H1 (cell line): ENCODE results near the gene TMEM220. TPM values are rescaled to one million over a fixed set of nuclear protein-coding genes. Genes with fewer than 3 reads are reported as not detected.

Experiments
- CTCF ChIA-PET: fragments of 300-600 bp; sonication (Branson Sonifier 250); formaldehyde crosslinking; loops from one replicate; lab custom pipeline; 2021; ENCODE audit not compliant: partially characterized antibody; lab: Charles Lee
- POLR2A ChIA-PET: fragments of 300-600 bp; sonication (Branson Sonifier 250); formaldehyde crosslinking; loops from one replicate; lab custom pipeline; 2021; ENCODE audit warnings: inconsistent platforms; ENCODE audit not compliant: partially characterized antibody; lab: Charles Lee
- DNase-seq, 2 experiments: peaks; one replicate each; pipeline versions ENCODE4 v3.0.0 to v3.0.0-alpha.2; 2010 to 2022; ENCODE audit warnings: low spot score in 2 of 2, low read depth in 1 of 2, mixed read lengths in 1 of 2
- FAIRE-seq: peaks from 2 replicates; lab custom pipeline; 2011; peaks lifted over from hg19 to GRCh38; lab: Jason Lieb, UNC
- H2AFZ ChIP-seq: 2 replicates; pipeline ENCODE4 v1.8.1; 2012; ENCODE audit warnings: low read length, inconsistent platforms
- H2AK5ac ChIP-seq: 2 replicates; pipeline ENCODE4 v1.6.1; 2013; ENCODE audit warnings: low read depth, low read length
- H2BK120ac ChIP-seq: replicated peaks from 2 replicates; pipeline ENCODE3; 2013; ENCODE audit warnings: low read depth, low read length, inconsistent platforms
- H2BK12ac ChIP-seq: 2 replicates; pipeline ENCODE4 v1.6.1; 2013; ENCODE audit warnings: low read depth, low read length
- H2BK15ac ChIP-seq: 2 replicates; pipeline ENCODE4 v1.6.1; 2013; ENCODE audit warnings: low read length
- H2BK20ac ChIP-seq: 2 replicates; pipeline ENCODE4 v1.6.1; 2013; ENCODE audit warnings: low read length
- H2BK5ac ChIP-seq: 2 replicates; pipeline ENCODE4 v1.6.1; 2013; ENCODE audit warnings: low read depth, low read length
- H3K14ac ChIP-seq: 2 replicates; pipeline ENCODE4 v1.6.1; 2013; ENCODE audit warnings: inconsistent platforms; ENCODE audit not compliant: insufficient read length
- H3K18ac ChIP-seq: 2 replicates; pipeline ENCODE4 v1.6.1; 2013; ENCODE audit warnings: low read length; ENCODE audit errors: extremely low read depth
- H3K23ac ChIP-seq: 2 replicates; pipeline ENCODE4 v1.6.1; 2013; ENCODE audit warnings: inconsistent platforms; ENCODE audit not compliant: insufficient read length
- H3K23me2 ChIP-seq: 2 replicates; pipeline ENCODE4 v1.6.1; 2013; ENCODE audit warnings: low read depth, low read length
- H3K27ac ChIP-seq: 2 replicates; pipeline ENCODE4 v1.6.1; 2011; ENCODE audit warnings: low read depth, low read length, inconsistent platforms
- H3K27me3 ChIP-seq, 4 experiments: replicated peaks in 1 of 4; 1 replicate in 1 of 4; 2 replicates in 3 of 4; pipeline versions ENCODE4 v1.6.1 to v1.8.1; 2011 to 2013; ENCODE audit warnings: low read length in 3 of 4, mild to moderate bottlenecking in 3 of 4, inconsistent platforms in 2 of 4, mixed read lengths in 2 of 4, moderate library complexity in 1 of 4; ENCODE audit not compliant: control insufficient read depth in 3 of 4, insufficient read depth in 3 of 4; ENCODE audit errors: extremely low read depth in 1 of 4
- H3K36me3 ChIP-seq, 4 experiments: 2 replicates each; pipeline versions ENCODE4 v1.6.1 to v1.8.1; 2011 to 2013; ENCODE audit warnings: mild to moderate bottlenecking in 4 of 4, low read length in 3 of 4, moderate library complexity in 2 of 4, control low read depth in 1 of 4, inconsistent platforms in 1 of 4; ENCODE audit not compliant: insufficient read depth in 4 of 4, control insufficient read depth in 2 of 4
- H3K4ac ChIP-seq: replicated peaks from 2 replicates; pipeline ENCODE3; 2013; ENCODE audit warnings: low read length, low read depth, mixed read lengths, inconsistent platforms; ENCODE audit not compliant: insufficient read length
- H3K4me1 ChIP-seq, 4 experiments: replicated peaks in 1 of 4; 1 replicate in 1 of 4; 2 replicates in 3 of 4; pipeline versions ENCODE4 v1.6.1 to v1.8.1; 2011 to 2013; ENCODE audit warnings: low read length in 3 of 4, inconsistent platforms in 2 of 4, mixed read lengths in 1 of 4; ENCODE audit not compliant: insufficient read depth in 4 of 4, control insufficient read depth in 3 of 4
- H3K4me2 ChIP-seq, 2 experiments: 2 replicates each; pipeline versions ENCODE4 v1.6.1 to v1.8.1; 2011 to 2013; ENCODE audit warnings: low read depth in 2 of 2, low read length in 2 of 2, control low read depth in 1 of 2, inconsistent platforms in 1 of 2, mild to moderate bottlenecking in 1 of 2; ENCODE audit not compliant: insufficient read depth in 1 of 2
- H3K4me3 ChIP-seq, 4 experiments: fragments of 200-600, 300-600 bp in 1 of 4; sonication (generic), shearing (Covaris generic), sonication (Bioruptor Twin) in 1 of 4; 2 replicates each; pipeline versions ENCODE4 v1.5.1 to v1.8.1; 2011 to 2016; ENCODE audit warnings: low read length in 4 of 4, low read depth in 3 of 4, control low read depth in 2 of 4, inconsistent platforms in 2 of 4, mild to moderate bottlenecking in 2 of 4, mixed read lengths in 1 of 4, moderate library complexity in 1 of 4; ENCODE audit not compliant: insufficient read depth in 2 of 4; ENCODE audit errors: extremely low read depth in 1 of 4
- H3K56ac ChIP-seq: replicated peaks from 2 replicates; pipeline ENCODE3; 2013; ENCODE audit warnings: low read depth, mild to moderate bottlenecking, mixed read lengths, low read length, inconsistent platforms; ENCODE audit not compliant: insufficient read length
- H3K79me1 ChIP-seq: 2 replicates; pipeline ENCODE4 v1.6.1; 2013; ENCODE audit warnings: low read depth, low read length, control low read depth
- H3K79me2 ChIP-seq, 2 experiments: 2 replicates each; pipeline versions ENCODE4 v1.6.1 to v1.8.1; 2012 to 2013; ENCODE audit warnings: low read length in 2 of 2, mild to moderate bottlenecking in 2 of 2, inconsistent platforms in 1 of 2; ENCODE audit not compliant: insufficient read depth in 2 of 2, control insufficient read depth in 1 of 2
- H3K9ac ChIP-seq, 4 experiments: replicated peaks in 1 of 4; 1 replicate in 1 of 4; 2 replicates in 3 of 4; pipeline versions ENCODE4 v1.6.1 to v1.8.1; 2011 to 2013; ENCODE audit warnings: low read depth in 3 of 4, low read length in 3 of 4, control low read depth in 2 of 4, mild to moderate bottlenecking in 2 of 4, moderate library complexity in 2 of 4, inconsistent platforms in 1 of 4; ENCODE audit errors: extremely low read depth in 1 of 4
- H3K9me3 ChIP-seq, 2 experiments: 2 replicates each; pipeline versions ENCODE4 v1.6.1 to v1.8.1; 2012 to 2013; ENCODE audit warnings: mild to moderate bottlenecking in 2 of 2, moderate library complexity in 2 of 2, control low read depth in 1 of 2, inconsistent platforms in 1 of 2, low read depth in 1 of 2, low read length in 1 of 2, mixed read lengths in 1 of 2; ENCODE audit not compliant: insufficient read depth in 2 of 2
- H4K20me1 ChIP-seq, 2 experiments: replicated peaks in 1 of 2; 2 replicates each; pipeline versions ENCODE3 to v1.8.1; 2011 to 2013; ENCODE audit warnings: inconsistent platforms in 2 of 2, low read length in 2 of 2, mild to moderate bottlenecking in 1 of 2; ENCODE audit not compliant: insufficient read depth in 2 of 2, control insufficient read depth in 1 of 2
- H4K5ac ChIP-seq: 2 replicates; pipeline ENCODE4 v1.6.1; 2013; ENCODE audit warnings: low read length, low read depth, mixed read lengths, inconsistent platforms; ENCODE audit not compliant: insufficient read length
- H4K8ac ChIP-seq: 2 replicates; pipeline ENCODE4 v1.8.0; 2013; ENCODE audit warnings: mild to moderate bottlenecking, moderate library complexity, low read length, inconsistent platforms; ENCODE audit not compliant: insufficient read depth; ENCODE audit errors: extremely low read depth
- H4K91ac ChIP-seq: replicated peaks from 2 replicates; pipeline ENCODE3; 2013; ENCODE audit warnings: low read length, mixed read lengths, inconsistent platforms; ENCODE audit not compliant: insufficient read length
- CBX8 ChIP-seq: fragments of 300-800, 300-1000 bp; sonication (generic); IDR thresholded peaks from 2 replicates; pipeline ENCODE4 v1.7.1; 2016; ENCODE audit warnings: low read depth, low read length, borderline replicate concordance
- HDAC2 ChIP-seq, 2 experiments: fragments of 300-600 bp in 1 of 2; sonication (generic) in 1 of 2; IDR thresholded peaks; 2 replicates each; pipeline ENCODE4 v1.6.1; 2011 to 2012; ENCODE audit warnings: low read depth in 2 of 2, low read length in 2 of 2, mild to moderate bottlenecking in 2 of 2, moderate library complexity in 2 of 2, borderline replicate concordance in 1 of 2, inconsistent platforms in 1 of 2
- JUND ChIP-seq: IDR thresholded peaks from 2 replicates; pipeline ENCODE4 v1.6.1; 2011; ENCODE audit warnings: mild to moderate bottlenecking, improper control_type of control experiment, low read length
- KDM4A ChIP-seq: IDR thresholded peaks from one replicate; pipeline ENCODE4 v1.7.1; 2012; ENCODE audit warnings: low read depth, mild to moderate bottlenecking, moderate library complexity, low read length, inconsistent platforms; ENCODE audit not compliant: severe bottlenecking
- MAFK ChIP-seq: IDR thresholded peaks from 2 replicates; pipeline ENCODE4 v1.6.1; 2012; ENCODE audit warnings: low read depth, mild to moderate bottlenecking, improper control_type of control experiment, low read length
- NRF1 ChIP-seq: IDR thresholded peaks from 2 replicates; pipeline ENCODE4 v1.6.1; 2011; ENCODE audit warnings: mild to moderate bottlenecking, low read depth, low read length, improper control_type of control experiment
- POLR2A ChIP-seq, 2 experiments: IDR thresholded peaks; 1 replicate in 1 of 2; 2 replicates in 1 of 2; pipeline ENCODE4 v1.6.1; 2011; ENCODE audit warnings: low read depth in 2 of 2, low read length in 2 of 2, mild to moderate bottlenecking in 2 of 2; ENCODE audit errors: control extremely low read depth in 1 of 2
- SUZ12 ChIP-seq: fragments of 200-600 bp; sonication (generic); IDR thresholded peaks from 2 replicates; pipeline ENCODE4 v1.6.1; 2012; ENCODE audit warnings: mild to moderate bottlenecking, inconsistent platforms, low read length, moderate library complexity, mixed read lengths
- TAF7 ChIP-seq: optimal IDR thresholded peaks from 2 replicates; pipeline ENCODE3; 2011; ENCODE audit warnings: low read depth, mild to moderate bottlenecking, inconsistent platforms, low read length, moderate library complexity, borderline replicate concordance
- TBP ChIP-seq: IDR thresholded peaks from 2 replicates; pipeline ENCODE4 v1.6.1; 2011; ENCODE audit warnings: low read depth, low read length, improper control_type of control experiment
- TCF12 ChIP-seq: IDR thresholded peaks from 2 replicates; pipeline ENCODE4 v1.6.1; 2011; ENCODE audit warnings: low read depth, mild to moderate bottlenecking, low read length
- TEAD4 ChIP-seq: IDR thresholded peaks from 2 replicates; pipeline ENCODE4 v1.6.1; 2012; ENCODE audit warnings: low read depth, low read length, inconsistent platforms, mixed read lengths
- WGBS, 2 experiments: shearing (Covaris generic) in 1 of 2; methylation state at CpG; one replicate each; pipeline versions ENCODE4 v1.1.6 to v1.1.7; 2013 to 2015; ENCODE audit warnings: low lambda C conversion rate in 2 of 2, mixed read lengths in 2 of 2, inconsistent platforms in 1 of 2, low coverage in 1 of 2, missing lambda C conversion rate in 1 of 2; ENCODE audit not compliant: insufficient replicate concordance in 2 of 2, insufficient coverage in 1 of 2, insufficient read length in 1 of 2; ENCODE audit errors: extremely low coverage in 1 of 2, missing lambda C conversion rate in 1 of 2; 5-methylcytosine and 5-hydroxymethylcytosine counted together
- polyA plus RNA-seq, 7 experiments: library from polyadenylated mRNA; depleted of rRNA in 3 of 7; stranded (reverse) in 5 of 7; unstranded in 2 of 7; fragments of >200 nt in 5 of 7; fragments of 200-250 nt in 2 of 7; gene quantifications; 1 replicate in 5 of 7; 2 replicates in 1 of 7; 4 replicates in 1 of 7; pipeline versions ENCODE4 v1.2.1 to v1.2.3, GENCODE V29; 2011 to 2013; ENCODE audit warnings: missing spikeins in 2 of 7, mixed read lengths in 2 of 7
- total RNA-seq: library from RNA; stranded (reverse); fragmentation: NEBNext Ultra II Directional; extraction: Animal tissue kit (Norgen Biotek cat#: 25700); gene quantifications from 2 replicates; pipeline ENCODE4 v1.2.1, GENCODE V29; 2021
- TF ChIP-seq, protein P1 (sequence below): IDR thresholded peaks from 2 replicates; pipeline ENCODE4 v1.6.1; 2012; ENCODE audit warnings: low read length, inconsistent platforms

The TMEM220 gene
- total and polyA plus RNA-seq, 2 of the 8 experiments (the other 6 are each of a cell fraction or from before 2014, with no cell fraction given), result 3.8 to 4.1 TPM

DNA sequence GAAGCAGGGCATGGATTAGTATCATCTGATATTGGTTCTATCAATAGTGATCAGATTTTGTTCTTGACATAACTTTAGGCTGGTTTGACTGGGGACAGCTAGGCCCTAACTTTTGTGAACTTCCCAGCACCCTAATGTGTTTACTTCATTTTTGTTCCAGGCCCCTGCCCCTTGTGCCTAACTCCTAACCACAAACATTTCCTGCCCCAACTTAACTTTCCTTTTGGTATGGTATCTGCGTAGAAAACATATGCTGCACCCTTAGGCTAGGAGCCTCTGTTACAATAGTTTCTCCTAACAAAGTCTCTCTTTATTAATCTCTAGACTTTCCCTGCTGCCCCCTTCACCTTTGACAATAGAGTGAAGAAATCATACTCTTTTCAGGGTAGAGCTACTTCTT is 30.0 kb downstream of the TMEM220 start:
- Histone ChIP-seq H2AFZ (no peak overlapping the region), H3K18ac (no peak overlapping the region), H2BK5ac (no peak overlapping the region), H2BK15ac (no peak overlapping the region), H3K56ac (no peak overlapping the region), H3K9ac (no peak overlapping the region), H3K36me3 (peaks cover 0 to 12% (median 4%) of the 10 kb centered on the region in 4 experiments; a peak in 4 of 8 replicates), H2BK120ac (no peak overlapping the region), H4K8ac (no peak overlapping the region), H3K27ac (no peak overlapping the region), H3K79me2 (peaks cover 8 to 33% of the 10 kb centered on the region in 2 experiments), H2BK20ac (no peak overlapping the region), H3K14ac (no peak overlapping the region), H3K4me3 (no peak overlapping the region), H3K4me2 (no peak overlapping the region), H3K4ac (no peak overlapping the region), H4K5ac (no peak overlapping the region), H2BK12ac (no peak overlapping the region), H3K23me2 (peaks cover 3% of the 10 kb centered on the region; the same call in 1 of the 2 replicates), H4K20me1 (peaks cover 0 to 2% of the 10 kb centered on the region in 2 experiments), H3K23ac (no peak overlapping the region), H3K4me1 (no peaks in the 10 kb centered on the region), H3K79me1 (no peaks in the 10 kb centered on the region), H4K91ac (no peak overlapping the region), H3K9me3 (no peaks in the 10 kb centered on the region), H2AK5ac (no peak overlapping the region), H3K27me3 (no peaks in the 10 kb centered on the region)
- ChIA-PET POLR2A (interaction anchor here (0.5 to 1.4 kb wide), 3 partner anchors 18 to 31 kb away, joined by 3 read pairs; no protein-coding TSS in a partner anchor), CTCF (interaction anchor here (1.5 kb wide), 1 partner anchor 71 kb away, joined by 3 read pairs; no protein-coding TSS in a partner anchor)
- DNase-seq, result no peak
- 90% methylated on average over 1 of the region's 1 CpG; no CpG with 5 or more reads in 1 of the 2 experiments for WGBS, 2 experiments
- no peak for FAIRE-seq
- TF ChIP-seq, protein P1, sequence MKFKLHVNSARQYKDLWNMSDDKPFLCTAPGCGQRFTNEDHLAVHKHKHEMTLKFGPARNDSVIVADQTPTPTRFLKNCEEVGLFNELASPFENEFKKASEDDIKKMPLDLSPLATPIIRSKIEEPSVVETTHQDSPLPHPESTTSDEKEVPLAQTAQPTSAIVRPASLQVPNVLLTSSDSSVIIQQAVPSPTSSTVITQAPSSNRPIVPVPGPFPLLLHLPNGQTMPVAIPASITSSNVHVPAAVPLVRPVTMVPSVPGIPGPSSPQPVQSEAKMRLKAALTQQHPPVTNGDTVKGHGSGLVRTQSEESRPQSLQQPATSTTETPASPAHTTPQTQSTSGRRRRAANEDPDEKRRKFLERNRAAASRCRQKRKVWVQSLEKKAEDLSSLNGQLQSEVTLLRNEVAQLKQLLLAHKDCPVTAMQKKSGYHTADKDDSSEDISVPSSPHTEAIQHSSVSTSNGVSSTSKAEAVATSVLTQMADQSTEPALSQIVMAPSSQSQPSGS, result no peak
- TF ChIP-seq TCF12, result no peak
- no peak for TF ChIP-seq MAFK
- TF ChIP-seq TAF7, result no peak
- no peak for TF ChIP-seq TEAD4
- no peak for TF ChIP-seq JUND
- no peak for TF ChIP-seq TBP
- no peak for TF ChIP-seq POLR2A (IDR thresholded peaks at IDR 0.05; ENCODE audit: control extremely low read depth in 1 of 2, low read depth in 2 of 2, low read length in 2 of 2)
- TF ChIP-seq KDM4A, result no peak
- no peak for TF ChIP-seq NRF1
- TF ChIP-seq CBX8, result no peak
- TF ChIP-seq SUZ12, result no peak
- no peak for TF ChIP-seq HDAC2 (IDR thresholded peaks at IDR 0.05; ENCODE audit: borderline replicate concordance in 1 of 2, low read depth in 2 of 2, low read length in 2 of 2)
